ENCODE results near the gene IL36G. TPM values are rescaled to one million over a fixed set of nuclear protein-coding genes. Genes with fewer than 3 reads are reported as not detected.

The IL36G gene
- total and polyA plus RNA-seq, 8 donors = 1.1 TPM; not detected in 7

- Histone ChIP-seq H3K36me3 (no peaks in the 10 kb centered on the region), H3K9me3 (no peaks in the 10 kb centered on the region), H3K27ac (no peak overlapping the region), H3K4me1 (no peaks in the 10 kb centered on the region), H3K27me3 (peaks cover 0 to 6% (median 0%) of the 10 kb centered on the region in 3 donors), H3K4me3 (no peak overlapping the region)
- DNase-seq = no peak
- intact Hi-C loops (cut with DNase I; ENCODE audit: low total_unique reads) = no loop called here
- WGBS, 5 donors = 52 to 78% (median 62%) methylated on average over 4 of the region's 4 CpGs
- TF ChIP-seq POLR2A (IDR thresholded peaks at IDR 0.05) (no peak), EP300 (IDR thresholded peaks at IDR 0.05) (no peak), POLR2AphosphoS5 (IDR thresholded peaks at IDR 0.05) (no peak), CTCF (IDR thresholded peaks at IDR 0.05) (no peak)
These were observed 43.5 kb downstream of the IL36G start for GRCh38 chr2:113021312-113021711.

DNA sequence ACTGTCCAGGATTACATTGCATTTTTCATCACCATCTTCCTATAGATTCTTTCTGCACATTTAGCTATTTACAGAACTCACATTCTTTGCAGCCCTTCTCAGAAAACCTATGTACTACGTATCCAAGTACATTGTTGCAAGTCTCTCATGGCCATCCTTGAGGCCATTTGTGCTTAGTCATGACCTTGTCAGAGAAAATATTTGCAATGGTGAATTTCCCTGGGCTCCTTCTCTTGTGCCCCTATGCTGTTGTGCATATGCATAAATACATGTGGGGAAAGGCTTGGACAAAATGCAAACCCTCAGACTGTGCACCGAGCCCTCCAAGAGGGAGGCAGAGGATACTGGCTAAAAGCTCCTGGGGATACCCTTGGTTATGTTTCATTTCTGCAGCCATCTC lies 47.0 kb downstream of the IL36G start:
- no peak overlapping the region for H3K27ac ChIP-seq
- H3K4me1 ChIP-seq = no peaks in the 10 kb centered on the region
- H3K9me3 ChIP-seq = no peaks in the 10 kb centered on the region
- 91 to 97% (median 97%) methylated on average over 2 of the region's 2 CpGs for WGBS, 5 donors
- H3K36me3 ChIP-seq = no peaks in the 10 kb centered on the region
- intact Hi-C loops (cut with DNase I; ENCODE audit: low total_unique reads) = no loop called here
- no peak overlapping the region for H3K4me3 ChIP-seq
- DNase-seq = no peak
- H3K27me3 ChIP-seq = peaks cover 0 to 24% (median 0%) of the 10 kb centered on the region in 3 donors
- no peak for TF ChIP-seq CTCF (IDR thresholded peaks at IDR 0.05)
- no peak for TF ChIP-seq POLR2A (IDR thresholded peaks at IDR 0.05)
- no peak for TF ChIP-seq EP300 (IDR thresholded peaks at IDR 0.05)
- TF ChIP-seq POLR2AphosphoS5 (IDR thresholded peaks at IDR 0.05) = no peak

DNA sequence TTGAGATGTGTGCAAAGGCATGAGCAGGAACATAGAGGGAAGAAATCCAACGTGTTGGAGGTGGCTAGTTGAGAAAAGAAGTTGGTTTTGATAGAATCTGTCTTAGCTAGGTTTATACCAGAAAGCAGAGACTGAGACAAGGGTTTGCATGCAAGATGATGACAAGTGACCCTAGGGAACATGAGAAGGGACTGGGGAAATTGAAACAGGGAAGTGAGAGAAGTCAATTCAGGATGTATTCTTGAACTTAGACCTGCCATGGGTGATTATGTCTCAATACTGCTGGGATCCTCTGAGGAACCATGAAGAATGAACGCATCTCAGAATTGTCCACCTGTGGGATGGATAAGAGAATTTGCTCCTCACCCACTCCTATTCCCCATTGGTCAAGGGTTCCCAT lies 47.9 kb downstream of the IL36G start:
- Histone ChIP-seq H3K9me3 (no peaks in the 10 kb centered on the region), H3K4me3 (no peak overlapping the region), H3K27me3 (peaks cover 0 to 24% (median 0%) of the 10 kb centered on the region in 3 donors), H3K4me1 (no peaks in the 10 kb centered on the region), H3K36me3 (no peaks in the 10 kb centered on the region), H3K27ac (no peak overlapping the region)
- 57 to 77% (median 65%) methylated on average over 2 of the region's 2 CpGs for WGBS, 5 donors
- no peak for TF ChIP-seq EP300 (IDR thresholded peaks at IDR 0.05)
- no peak for TF ChIP-seq POLR2A (IDR thresholded peaks at IDR 0.05)
- TF ChIP-seq CTCF (IDR thresholded peaks at IDR 0.05) = no peak
- TF ChIP-seq POLR2AphosphoS5 (IDR thresholded peaks at IDR 0.05) = no peak
- DNase-seq = no peak
- intact Hi-C loops (cut with DNase I; ENCODE audit: low total_unique reads) = no loop called here

- TF ChIP-seq POLR2AphosphoS5 (IDR thresholded peaks at IDR 0.05) = no peak
- TF ChIP-seq EP300 (IDR thresholded peaks at IDR 0.05) = no peak
- no peak for TF ChIP-seq CTCF (IDR thresholded peaks at IDR 0.05)
- no peak for TF ChIP-seq POLR2A (IDR thresholded peaks at IDR 0.05)
- 76 to 94% (median 90%) methylated on average over 2 of the region's 2 CpGs for WGBS, 5 donors
- Histone ChIP-seq H3K27me3 (peaks cover 0 to 24% (median 0%) of the 10 kb centered on the region in 3 donors), H3K36me3 (no peaks in the 10 kb centered on the region), H3K4me1 (no peaks in the 10 kb centered on the region), H3K27ac (no peak overlapping the region), H3K9me3 (no peaks in the 10 kb centered on the region), H3K4me3 (no peak overlapping the region)
- intact Hi-C loops (cut with DNase I; ENCODE audit: low total_unique reads) = no loop called here
- no peak for DNase-seq
These were observed 49.9 kb downstream of the IL36G start for GRCh38 chr2:113027691-113028090.
